Measurements from ENCODE around the gene OR4D11.
"Not testable (repeated sequence)": the region's sequence is repeated elsewhere in the genome, so short reads cannot be mapped to it uniquely, and the experiment has no call there.

OR4D11 gene

DNA sequence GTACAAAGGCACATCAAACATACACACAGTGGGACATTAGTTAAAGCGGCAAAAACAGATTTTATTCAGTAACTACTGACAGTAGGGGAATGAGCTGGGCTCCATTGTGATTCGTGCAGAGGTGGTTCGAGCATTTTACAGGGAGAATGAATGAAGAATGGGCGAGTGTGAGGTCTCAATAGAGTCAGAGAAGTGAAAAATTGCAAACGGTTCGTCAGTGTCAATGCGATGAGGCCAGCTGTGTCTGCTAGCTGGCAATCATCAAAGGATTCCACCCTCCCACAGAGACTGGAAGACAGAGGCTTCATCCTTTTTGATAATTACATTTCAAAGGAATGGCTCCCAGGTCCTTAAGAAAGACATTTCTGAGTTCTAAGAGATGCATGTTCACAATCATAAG lies 25.3 kb downstream of the OR4D11 start:
- no peak overlapping the region for H3K4me3 ChIP-seq (ENCODE audit: control insufficient read depth, low read depth, low read length)
- TF ChIP-seq, protein P1, sequence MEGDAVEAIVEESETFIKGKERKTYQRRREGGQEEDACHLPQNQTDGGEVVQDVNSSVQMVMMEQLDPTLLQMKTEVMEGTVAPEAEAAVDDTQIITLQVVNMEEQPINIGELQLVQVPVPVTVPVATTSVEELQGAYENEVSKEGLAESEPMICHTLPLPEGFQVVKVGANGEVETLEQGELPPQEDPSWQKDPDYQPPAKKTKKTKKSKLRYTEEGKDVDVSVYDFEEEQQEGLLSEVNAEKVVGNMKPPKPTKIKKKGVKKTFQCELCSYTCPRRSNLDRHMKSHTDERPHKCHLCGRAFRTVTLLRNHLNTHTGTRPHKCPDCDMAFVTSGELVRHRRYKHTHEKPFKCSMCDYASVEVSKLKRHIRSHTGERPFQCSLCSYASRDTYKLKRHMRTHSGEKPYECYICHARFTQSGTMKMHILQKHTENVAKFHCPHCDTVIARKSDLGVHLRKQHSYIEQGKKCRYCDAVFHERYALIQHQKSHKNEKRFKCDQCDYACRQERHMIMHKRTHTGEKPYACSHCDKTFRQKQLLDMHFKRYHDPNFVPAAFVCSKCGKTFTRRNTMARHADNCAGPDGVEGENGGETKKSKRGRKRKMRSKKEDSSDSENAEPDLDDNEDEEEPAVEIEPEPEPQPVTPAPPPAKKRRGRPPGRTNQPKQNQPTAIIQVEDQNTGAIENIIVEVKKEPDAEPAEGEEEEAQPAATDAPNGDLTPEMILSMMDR (conservative IDR thresholded peaks at IDR 0.05; ENCODE audit: control insufficient read depth, insufficient read depth, low read depth, low read length) = no peak
- DNase-seq (ENCODE audit: low read depth) = no peak

DNA sequence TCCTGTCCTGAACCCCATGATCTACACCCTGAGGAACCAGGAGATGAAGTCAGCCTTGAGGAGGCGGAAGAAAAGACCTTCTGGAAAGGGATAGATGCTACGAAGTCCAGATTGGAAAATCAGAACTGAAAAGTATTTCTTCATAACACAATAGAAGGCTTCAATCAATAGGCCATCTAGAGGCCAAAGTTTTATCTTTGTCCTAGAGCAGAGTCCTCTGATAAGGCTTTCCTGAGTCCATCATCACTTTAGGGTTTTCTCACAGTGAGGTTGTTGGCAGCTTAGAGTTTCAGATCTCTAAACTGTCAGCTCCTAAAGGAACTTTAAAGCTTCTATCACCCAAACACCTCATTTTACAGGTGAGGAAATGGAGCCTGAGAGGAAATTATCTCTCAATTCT lies 29.2 kb downstream of the OR4D11 start:
- DNase-seq (ENCODE audit: low read depth) = no peak
- no peak overlapping the region for H3K4me3 ChIP-seq (ENCODE audit: control insufficient read depth, low read depth, low read length)
- TF ChIP-seq, protein P1 (conservative IDR thresholded peaks at IDR 0.05; ENCODE audit: control insufficient read depth, insufficient read depth, low read depth, low read length) = no peak

DNA sequence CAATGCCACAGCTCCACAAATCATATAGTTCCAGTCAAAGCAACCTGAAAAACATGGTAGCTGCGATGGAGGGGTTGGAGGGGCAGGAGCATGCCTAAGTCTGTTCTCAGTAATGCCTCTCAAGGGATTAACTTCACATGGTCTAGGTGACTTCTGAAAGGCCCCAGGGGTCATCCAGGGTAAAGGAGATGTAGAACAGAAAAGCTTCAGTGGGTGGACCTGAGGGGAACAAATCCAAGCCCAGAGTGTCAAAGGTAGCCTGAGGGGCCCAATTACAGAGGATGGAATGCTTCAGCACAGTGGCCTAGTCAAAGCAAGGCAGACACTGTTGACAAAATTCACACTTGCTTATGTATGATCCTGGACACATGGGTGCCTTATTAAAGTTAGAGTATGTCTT lies 31.3 kb downstream of the OR4D11 start:
- no peak overlapping the region for H3K4me3 ChIP-seq (ENCODE audit: control insufficient read depth, low read depth, low read length)
- DNase-seq (ENCODE audit: low read depth) = no peak
- TF ChIP-seq, protein P1 (conservative IDR thresholded peaks at IDR 0.05; ENCODE audit: control insufficient read depth, insufficient read depth, low read depth, low read length) = no peak

DNA sequence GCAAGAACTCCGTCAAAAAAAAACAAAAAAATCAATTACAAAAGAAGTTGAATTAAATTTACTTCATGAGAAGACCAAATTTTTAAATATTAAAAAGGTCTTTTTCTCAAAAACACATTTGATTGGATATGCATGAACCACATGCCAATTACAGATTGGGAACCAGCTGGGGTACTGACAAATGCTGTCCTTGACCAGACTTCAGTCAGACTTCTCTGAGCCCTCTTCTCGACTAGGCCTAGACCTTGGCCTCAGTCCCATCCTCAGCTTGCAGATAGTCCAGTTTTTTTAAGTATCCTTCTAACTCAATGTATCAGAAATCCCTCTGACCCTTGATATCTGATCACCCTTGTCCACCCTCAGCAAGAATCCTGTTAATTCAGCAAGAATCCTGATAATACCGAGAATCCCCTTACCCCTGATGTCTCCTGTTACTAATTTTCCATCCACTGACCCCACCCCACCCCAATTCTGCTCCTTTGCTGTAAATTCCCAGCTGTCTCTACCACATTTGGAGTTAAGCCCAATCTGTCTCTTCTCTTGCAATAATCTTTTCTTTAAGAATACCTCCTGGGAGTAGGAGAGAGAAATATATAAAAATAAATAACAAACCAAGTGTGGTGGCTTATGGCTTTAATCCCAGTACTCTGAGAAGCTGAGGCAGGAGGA lies 38.9 kb downstream of the OR4D11 start:
- no peak overlapping the region for H3K4me3 ChIP-seq (ENCODE audit: control insufficient read depth, low read depth, low read length)
- DNase-seq (ENCODE audit: low read depth) = no peak
- TF ChIP-seq, protein P1 (conservative IDR thresholded peaks at IDR 0.05; ENCODE audit: control insufficient read depth, insufficient read depth, low read depth, low read length) = no peak

DNA sequence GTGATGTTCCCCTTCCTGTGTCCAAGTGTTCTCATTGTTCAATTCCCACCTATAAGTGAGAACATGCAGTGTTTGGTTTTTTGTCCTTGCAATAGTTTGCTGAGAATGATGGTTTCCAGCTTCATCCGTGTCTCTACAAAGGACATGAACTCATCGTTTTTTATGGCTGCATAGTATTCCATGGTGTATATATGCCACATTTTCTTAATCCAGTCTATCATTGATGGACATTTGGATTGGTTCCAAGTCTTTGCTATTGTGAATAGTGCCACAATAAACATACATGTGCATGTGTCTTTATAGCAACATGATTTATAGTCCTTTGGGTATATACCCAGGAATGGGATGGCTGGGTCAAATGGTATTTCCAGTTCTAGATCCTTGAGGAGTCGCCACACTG lies 40.3 kb downstream of the OR4D11 start:
- not testable (repeated sequence) for DNase-seq (ENCODE audit: low read depth); H3K4me3 ChIP-seq (ENCODE audit: control insufficient read depth, low read depth, low read length)

DNA sequence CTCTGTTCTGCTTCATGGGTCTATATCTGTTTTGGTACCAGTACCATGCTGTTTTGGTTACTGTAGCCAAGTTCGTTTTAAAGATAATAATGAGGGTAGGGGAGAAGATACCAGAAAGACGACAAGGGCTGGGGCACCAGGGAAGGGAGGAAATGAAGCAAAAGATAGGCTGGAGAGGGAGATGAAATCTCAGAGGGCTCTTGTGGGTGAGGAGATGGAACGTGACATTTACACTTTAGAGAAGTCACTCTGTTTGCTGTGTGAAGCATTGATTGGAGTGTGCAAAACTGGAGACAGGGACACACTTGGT lies 41.4 kb downstream of the OR4D11 start:
- H3K4me3 ChIP-seq (ENCODE audit: control insufficient read depth, low read depth, low read length) = no peak overlapping the region
- TF ChIP-seq, protein P1 (conservative IDR thresholded peaks at IDR 0.05; ENCODE audit: control insufficient read depth, insufficient read depth, low read depth, low read length) = no peak
- DNase-seq (ENCODE audit: low read depth) = no peak

DNA sequence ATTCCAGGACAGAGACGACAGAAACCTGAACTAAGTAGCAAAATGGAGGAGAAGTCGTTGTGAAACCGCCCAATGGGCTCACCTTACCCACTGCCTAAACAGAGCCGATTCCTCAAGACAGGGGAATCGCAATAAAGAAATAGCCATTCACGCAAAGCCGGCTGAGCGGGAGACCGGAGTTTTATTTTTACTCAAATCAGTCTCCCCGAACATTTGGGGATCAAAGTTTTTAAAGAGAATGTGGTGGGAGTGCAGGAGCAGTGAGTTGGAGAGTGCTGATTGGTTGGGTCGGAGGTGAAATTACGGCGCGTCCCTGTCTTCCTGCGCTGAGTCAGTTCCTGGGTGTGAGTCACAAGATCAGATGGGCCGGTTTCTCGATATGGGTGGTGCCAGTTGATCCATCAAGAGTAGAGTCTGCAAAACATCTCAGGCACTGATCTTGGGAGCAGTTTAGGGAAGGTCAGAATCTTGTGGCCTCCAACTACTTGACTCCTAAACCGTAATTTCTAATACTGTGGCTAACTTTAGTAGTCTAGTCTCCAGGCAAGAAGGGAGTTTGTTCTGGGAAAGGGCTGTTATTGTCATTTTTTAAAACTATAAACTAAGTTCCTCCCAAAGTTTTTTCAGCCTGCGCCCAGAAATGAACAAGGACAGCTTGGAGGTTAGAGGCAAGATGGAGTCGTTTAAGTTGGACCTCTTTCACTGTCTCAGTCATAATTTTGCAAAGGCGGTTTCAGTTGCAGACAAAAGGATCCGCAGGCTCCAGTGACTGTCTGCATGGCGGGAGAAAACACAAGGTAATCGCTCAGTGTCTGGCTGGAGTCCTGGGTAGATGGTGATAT lies 42.0 kb downstream of the OR4D11 start:
- no peak overlapping the region for H3K4me3 ChIP-seq (ENCODE audit: control insufficient read depth, low read depth, low read length)
- TF ChIP-seq, protein P1 (conservative IDR thresholded peaks at IDR 0.05; ENCODE audit: control insufficient read depth, insufficient read depth, low read depth, low read length) = no peak
- DNase-seq (ENCODE audit: low read depth) = peak; percentile 90

DNA sequence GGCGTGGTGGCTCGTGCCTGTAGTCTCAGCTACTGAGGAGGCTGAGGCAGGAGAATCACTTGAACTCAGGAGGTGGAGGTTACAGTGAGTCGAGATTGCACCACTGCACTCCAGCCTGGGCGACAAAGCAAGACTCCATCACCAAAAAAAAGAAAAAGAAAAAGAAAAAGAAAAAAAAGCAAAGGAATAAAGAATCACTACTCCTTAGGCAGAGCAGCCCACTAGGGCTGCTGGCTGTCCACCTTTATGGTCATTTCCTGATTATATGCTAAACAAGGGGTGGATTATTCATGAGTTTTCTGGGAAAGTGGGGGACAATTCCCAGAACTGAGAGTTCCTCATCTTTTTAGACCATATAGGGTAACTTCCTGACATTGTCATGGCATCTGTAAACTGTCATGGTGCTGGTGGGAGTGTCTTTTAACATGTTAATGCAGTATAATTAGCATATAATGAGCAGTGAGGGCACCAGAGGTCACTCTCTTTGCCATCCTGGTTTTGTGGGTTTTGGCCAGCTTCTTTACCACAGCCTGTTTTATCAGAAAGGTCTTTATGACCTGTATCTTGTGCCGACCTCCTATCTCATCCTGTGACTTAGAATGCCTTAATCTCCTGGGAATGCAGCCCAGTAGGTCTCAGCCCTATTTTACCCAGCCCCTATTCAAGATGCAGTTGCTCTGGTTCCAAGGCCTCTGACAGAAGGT lies 44.4 kb downstream of the OR4D11 start:
- DNase-seq (ENCODE audit: low read depth); H3K4me3 ChIP-seq (ENCODE audit: control insufficient read depth, low read depth, low read length): not testable (repeated sequence)

Data from fibroblast of mammary gland (primary cell).